Coronary artery (tissue), 2 donors: ENCODE results near the gene GMIP.
"Not testable (repeated sequence)": the region's sequence is repeated elsewhere in the genome, so short reads cannot be mapped to it uniquely, and the experiment has no call there.

Experiments used
- DNase-seq: peaks from one replicate; pipeline ENCODE4 v3.0.0-alpha.2; 2017; ENCODE audit warnings: low spot score
- H3K27ac ChIP-seq, 2 donors: fragments of 200-600 bp; sonication (generic); one replicate each; pipeline ENCODE4 v1.5.1; 2016 to 2019
- H3K4me3 ChIP-seq: fragments of 200-600 bp; sonication (generic); 2 replicates; pipeline ENCODE4 v1.5.1; 2016; ENCODE audit warnings: mild to moderate bottlenecking, moderate library complexity
- TF ChIP-seq, protein P1 (sequence below): fragments of 200-600 bp; sonication (generic); IDR thresholded peaks from one replicate; pipeline ENCODE4 v1.5.1; 2019; ENCODE audit warnings: antibody characterized with exemption

Gene GMIP

DNA sequence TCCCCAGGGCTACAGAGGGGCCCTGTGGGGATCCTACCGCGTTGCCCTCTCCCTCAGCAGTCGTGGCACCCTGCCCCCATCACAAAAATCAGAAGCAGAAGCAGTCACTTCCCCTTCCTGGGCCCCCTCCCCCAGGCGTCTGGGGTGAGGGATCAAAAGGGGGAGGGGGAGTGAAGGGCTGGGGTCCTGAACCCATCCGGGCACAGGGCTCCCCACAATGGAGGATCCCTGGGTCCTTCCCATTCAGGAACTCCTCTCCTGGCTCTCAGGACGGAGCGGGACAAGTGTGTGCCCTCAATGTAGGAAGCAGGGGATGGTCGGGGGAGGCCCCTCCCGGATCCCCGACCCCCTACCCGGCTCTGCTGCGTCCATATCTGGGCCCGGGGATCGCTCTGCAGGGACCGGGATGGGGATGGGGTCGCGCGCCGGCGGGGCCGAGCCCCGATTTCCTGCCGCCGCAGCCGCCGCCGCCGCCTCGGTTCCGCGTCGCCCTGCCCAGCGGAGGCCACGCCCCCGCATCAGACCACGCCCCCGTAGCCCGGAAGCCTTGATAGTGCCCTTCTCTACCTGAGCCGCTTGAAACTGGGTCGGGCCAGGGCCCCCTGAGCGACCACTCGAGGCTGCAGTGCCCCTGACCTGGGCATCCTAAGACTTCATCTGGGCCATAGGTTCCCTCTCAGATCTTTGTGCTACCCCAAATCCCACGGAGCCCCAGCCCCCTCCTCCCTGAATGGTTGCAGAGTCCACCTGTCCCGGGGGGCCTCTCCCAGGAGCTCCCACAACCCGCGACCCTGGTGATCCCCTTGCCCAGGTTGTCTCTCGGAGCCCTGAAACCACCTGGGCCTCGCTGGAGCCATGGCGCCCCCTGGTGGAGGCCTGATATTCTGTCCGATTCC, at the start of gene GMIP:
GMIP (minus strand) TSS at position 500 of the 896 bp plus-strand sequence; CDS start at position 372, 128 bp downstream.
- TF ChIP-seq, protein P1, sequence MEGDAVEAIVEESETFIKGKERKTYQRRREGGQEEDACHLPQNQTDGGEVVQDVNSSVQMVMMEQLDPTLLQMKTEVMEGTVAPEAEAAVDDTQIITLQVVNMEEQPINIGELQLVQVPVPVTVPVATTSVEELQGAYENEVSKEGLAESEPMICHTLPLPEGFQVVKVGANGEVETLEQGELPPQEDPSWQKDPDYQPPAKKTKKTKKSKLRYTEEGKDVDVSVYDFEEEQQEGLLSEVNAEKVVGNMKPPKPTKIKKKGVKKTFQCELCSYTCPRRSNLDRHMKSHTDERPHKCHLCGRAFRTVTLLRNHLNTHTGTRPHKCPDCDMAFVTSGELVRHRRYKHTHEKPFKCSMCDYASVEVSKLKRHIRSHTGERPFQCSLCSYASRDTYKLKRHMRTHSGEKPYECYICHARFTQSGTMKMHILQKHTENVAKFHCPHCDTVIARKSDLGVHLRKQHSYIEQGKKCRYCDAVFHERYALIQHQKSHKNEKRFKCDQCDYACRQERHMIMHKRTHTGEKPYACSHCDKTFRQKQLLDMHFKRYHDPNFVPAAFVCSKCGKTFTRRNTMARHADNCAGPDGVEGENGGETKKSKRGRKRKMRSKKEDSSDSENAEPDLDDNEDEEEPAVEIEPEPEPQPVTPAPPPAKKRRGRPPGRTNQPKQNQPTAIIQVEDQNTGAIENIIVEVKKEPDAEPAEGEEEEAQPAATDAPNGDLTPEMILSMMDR, result peak; percentile 89
- DNase-seq, result peak; percentile 83
- peak within 1 kb of the TSS; percentile 10 to 77 for H3K27ac ChIP-seq
- peak within 1 kb of the TSS; percentile 86 for H3K4me3 ChIP-seq

GRCh38 chr19:19691683-19692082, 48.2 kb upstream of the GMIP start:
- no peak for DNase-seq
- Histone ChIP-seq H3K4me3 (no peak overlapping the region), H3K27ac (no peak overlapping the region)
- TF ChIP-seq, protein P1, result no peak

GRCh38 chr19:19689023-19689422, 45.6 kb upstream of the GMIP start:
- H3K27ac ChIP-seq, DNase-seq, H3K4me3 ChIP-seq: not testable (repeated sequence)

DNA sequence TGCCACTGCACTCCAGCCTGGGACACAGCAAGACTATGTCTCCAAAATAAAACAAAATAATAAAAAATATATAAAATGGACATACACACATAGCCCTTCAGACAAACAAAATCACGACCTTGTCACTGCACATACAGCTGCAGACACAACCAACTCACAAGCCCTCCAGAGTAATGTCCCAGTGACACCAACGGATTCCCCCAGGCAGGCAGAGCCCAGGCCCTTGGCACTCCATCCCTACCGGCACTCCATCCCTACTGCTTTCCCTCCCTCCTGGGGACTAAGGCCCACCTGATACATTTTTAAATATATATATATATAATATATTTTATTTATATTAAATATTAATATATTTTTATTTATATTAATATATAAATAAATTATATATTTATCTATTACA, 43.6 kb upstream of the GMIP start:
- no peak overlapping the region for H3K27ac ChIP-seq
- H3K4me3 ChIP-seq, result no peak overlapping the region
- TF ChIP-seq, protein P1, result no peak
- DNase-seq, result no peak

GRCh38 chr19:19686580-19686979, 43.1 kb upstream of the GMIP start:
- TF ChIP-seq, protein P1, result no peak
- Histone ChIP-seq H3K4me3 (no peak overlapping the region), H3K27ac (no peak overlapping the region)
- DNase-seq, result no peak

DNA sequence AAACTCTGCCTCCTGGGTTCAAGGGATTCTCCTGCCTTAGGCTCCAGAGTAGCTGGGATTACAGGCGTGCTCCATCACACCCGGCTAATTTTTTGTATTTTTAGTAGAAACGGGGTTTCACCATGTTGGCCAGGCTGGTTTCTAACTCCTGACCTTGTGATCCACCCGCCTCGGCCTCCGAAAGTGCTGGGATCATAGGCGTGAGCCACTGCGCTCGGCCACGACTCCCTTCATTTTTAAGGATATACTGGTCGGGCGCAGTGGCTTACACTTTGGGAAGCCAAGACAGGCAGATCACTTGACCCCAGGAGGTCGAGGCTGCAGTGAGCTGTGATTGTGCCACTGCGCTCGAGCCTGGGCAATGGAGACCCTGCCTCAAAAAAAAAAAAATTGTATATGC, 42.7 kb upstream of the GMIP start:
- not testable (repeated sequence) for H3K27ac ChIP-seq, H3K4me3 ChIP-seq, DNase-seq

DNA sequence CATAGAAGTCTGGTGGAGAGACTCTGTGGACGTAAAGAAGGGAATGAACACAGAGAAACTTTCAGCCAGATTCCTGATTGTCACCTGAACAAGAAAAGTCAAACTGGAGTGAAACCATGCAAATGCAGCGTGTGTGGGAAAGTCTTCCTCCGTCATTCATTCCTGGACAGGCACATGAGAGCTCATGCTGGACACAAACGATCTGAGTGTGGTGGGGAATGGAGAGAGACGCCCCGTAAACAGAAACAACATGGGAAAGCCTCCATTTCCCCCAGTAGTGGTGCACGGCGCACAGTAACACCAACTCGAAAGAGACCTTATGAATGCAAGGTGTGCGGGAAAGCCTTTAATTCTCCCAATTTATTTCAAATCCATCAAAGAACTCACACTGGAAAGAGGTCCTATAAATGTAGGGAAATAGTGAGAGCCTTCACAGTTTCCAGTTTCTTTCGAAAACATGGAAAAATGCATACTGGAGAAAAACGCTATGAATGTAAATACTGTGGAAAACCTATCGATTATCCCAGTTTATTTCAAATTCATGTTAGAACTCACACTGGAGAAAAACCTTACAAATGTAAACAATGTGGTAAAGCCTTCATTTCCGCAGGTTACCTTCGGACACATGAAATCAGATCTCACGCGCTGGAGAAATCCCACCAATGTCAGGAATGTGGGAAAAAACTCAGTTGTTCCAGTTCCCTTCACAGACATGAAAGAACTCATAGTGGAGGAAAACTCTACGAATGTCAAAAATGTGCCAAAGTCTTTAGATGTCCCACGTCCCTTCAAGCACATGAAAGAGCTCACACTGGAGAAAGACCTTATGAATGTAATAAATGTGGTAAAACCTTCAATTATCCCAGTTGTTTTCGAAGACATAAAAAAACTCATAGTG, 36.0 kb upstream of the GMIP start:
- H3K4me3 ChIP-seq, result no peak overlapping the region
- H3K27ac ChIP-seq, result no peak overlapping the region
- TF ChIP-seq, protein P1, result no peak
- DNase-seq, result no peak
